Measurements from ENCODE around the gene IL3. TPM values are rescaled to one million over a fixed set of nuclear protein-coding genes. Genes with fewer than 3 reads are reported as not detected.
A peak's percentile ranks its signal among the peaks of the same experiment; 100 is the strongest.

The IL3 gene
- total RNA-seq, 3 donors from 2014 or later, result not detected

GRCh38 chr5:132099905-132100304 is 39.5 kb downstream of the IL3 start:
- no peaks in the 10 kb centered on the region for H3K4me1 ChIP-seq (ENCODE audit: low read depth)
- no peaks in the 10 kb centered on the region for H3K36me3 ChIP-seq (ENCODE audit: low read depth)
- DNase-seq (no peak), ATAC-seq (no peak)
- no peak overlapping the region for H3K4me3 ChIP-seq
- no peaks in the 10 kb centered on the region for H3K9me3 ChIP-seq
- intact Hi-C loops (cut with DNase I, micrococcal nuclease), result no loop called here
- no peak for TF ChIP-seq CTCF (IDR thresholded peaks at IDR 0.05)

GRCh38 chr5:132100672-132101261 is 40.3 kb downstream of the IL3 start:
- peak; percentile 49 for ATAC-seq
- intact Hi-C loops (cut with DNase I, micrococcal nuclease), result no loop called here
- Histone ChIP-seq H3K36me3 (ENCODE audit: low read depth) (no peaks in the 10 kb centered on the region), H3K4me1 (ENCODE audit: low read depth) (no peaks in the 10 kb centered on the region), H3K9me3 (no peaks in the 10 kb centered on the region), H3K4me3 (no peak overlapping the region)
- no peak for DNase-seq
- no peak for TF ChIP-seq CTCF (IDR thresholded peaks at IDR 0.05)

- H3K9me3 ChIP-seq, result no peaks in the 10 kb centered on the region
- DNase-seq (no peak), ATAC-seq (no peak)
- no peaks in the 10 kb centered on the region for H3K36me3 ChIP-seq (ENCODE audit: low read depth)
- intact Hi-C loops (cut with DNase I, micrococcal nuclease), result no loop called here
- H3K4me3 ChIP-seq, result no peak overlapping the region
- H3K4me1 ChIP-seq (ENCODE audit: low read depth), result no peaks in the 10 kb centered on the region
- no peak for TF ChIP-seq CTCF (IDR thresholded peaks at IDR 0.05)
Measured at GRCh38 chr5:132101385-132101880, 41.0 kb downstream of the IL3 start.

GRCh38 chr5:132102101-132102701 is 41.7 kb downstream of the IL3 start:
- intact Hi-C loops (cut with DNase I, micrococcal nuclease), result no loop called here
- DNase-seq, result no peak
- TF ChIP-seq CTCF (IDR thresholded peaks at IDR 0.05), result no peak
- ATAC-seq, result no peak
- Histone ChIP-seq H3K9me3 (no peaks in the 10 kb centered on the region), H3K36me3 (ENCODE audit: low read depth) (no peaks in the 10 kb centered on the region), H3K4me1 (ENCODE audit: low read depth) (no peaks in the 10 kb centered on the region), H3K4me3 (no peak overlapping the region)

- intact Hi-C loops (cut with DNase I, micrococcal nuclease), result no loop called here
- H3K4me3 ChIP-seq, result no peak overlapping the region
- DNase-seq, result no peak
- H3K9me3 ChIP-seq, result no peaks in the 10 kb centered on the region
- no peaks in the 10 kb centered on the region for H3K4me1 ChIP-seq (ENCODE audit: low read depth)
- H3K36me3 ChIP-seq (ENCODE audit: low read depth), result no peaks in the 10 kb centered on the region
- TF ChIP-seq CTCF (IDR thresholded peaks at IDR 0.05), result no peak
- ATAC-seq, result no peak
Measured at GRCh38 chr5:132102944-132103331, 42.5 kb downstream of the IL3 start.
